ENCODE results near the gene FRYL.
"Not testable (repeated sequence)": the region's sequence is repeated elsewhere in the genome, so short reads cannot be mapped to it uniquely, and the experiment has no call there.

Gene FRYL

GRCh38 chr4:48804584-48805301 is 24.7 kb upstream of the FRYL start:
- Histone ChIP-seq H2AFZ (ENCODE audit: low read length) (no peak overlapping the region), H3F3A (ENCODE audit: low read depth) (no peaks in the 10 kb centered on the region), H3K4me1 (ENCODE audit: insufficient read depth, low read length, poor library complexity, severe bottlenecking) (no peaks in the 10 kb centered on the region), H3K9ac (ENCODE audit: low read depth, low read length, poor library complexity, severe bottlenecking) (no peak overlapping the region), H3K79me2 (ENCODE audit: insufficient read depth, low read length) (no peaks in the 10 kb centered on the region), H4K20me1 (ENCODE audit: insufficient read depth, low read length, poor library complexity, severe bottlenecking) (no peaks in the 10 kb centered on the region), H3K4me2 (ENCODE audit: low read depth, low read length, poor library complexity, severe bottlenecking) (no peak overlapping the region), H3K36me3 (ENCODE audit: insufficient read depth, low read length) (no peaks in the 10 kb centered on the region), H3K9me2 (replicated peaks; ENCODE audit: low read depth, low read length) (no peaks in the 10 kb centered on the region), H3K4me3 (ENCODE audit: low read length, poor library complexity, severe bottlenecking) (no peak overlapping the region), H3K9me3 (ENCODE audit: insufficient read depth, low read depth, low read length) (no peaks in the 10 kb centered on the region), H3K27me3 (ENCODE audit: insufficient read depth, low read length, poor library complexity, severe bottlenecking) (no peaks in the 10 kb centered on the region)
- TF ChIP-seq CTCF (conservative IDR thresholded peaks at IDR 0.05; ENCODE audit: low read length) (no peak), EZH2phosphoT487 (IDR thresholded peaks at IDR 0.05; ENCODE audit: borderline replicate concordance) (no peak)

- Histone ChIP-seq H3K27me3 (ENCODE audit: insufficient read depth, low read length, poor library complexity, severe bottlenecking) (no peaks in the 10 kb centered on the region), H4K20me1 (ENCODE audit: insufficient read depth, low read length, poor library complexity, severe bottlenecking) (no peaks in the 10 kb centered on the region), H3F3A (ENCODE audit: low read depth) (no peaks in the 10 kb centered on the region), H3K9me3 (ENCODE audit: insufficient read depth, low read depth, low read length) (no peaks in the 10 kb centered on the region), H3K4me3 (ENCODE audit: low read length, poor library complexity, severe bottlenecking) (no peak overlapping the region), H3K79me2 (ENCODE audit: insufficient read depth, low read length) (no peaks in the 10 kb centered on the region), H3K9ac (ENCODE audit: low read depth, low read length, poor library complexity, severe bottlenecking) (no peak overlapping the region), H3K9me2 (replicated peaks; ENCODE audit: low read depth, low read length) (no peaks in the 10 kb centered on the region), H3K4me2 (ENCODE audit: low read depth, low read length, poor library complexity, severe bottlenecking) (no peak overlapping the region), H3K36me3 (ENCODE audit: insufficient read depth, low read length) (no peaks in the 10 kb centered on the region), H2AFZ (ENCODE audit: low read length) (no peak overlapping the region), H3K4me1 (ENCODE audit: insufficient read depth, low read length, poor library complexity, severe bottlenecking) (no peaks in the 10 kb centered on the region)
- no peak for TF ChIP-seq EZH2phosphoT487 (IDR thresholded peaks at IDR 0.05; ENCODE audit: borderline replicate concordance)
- no peak for TF ChIP-seq CTCF (conservative IDR thresholded peaks at IDR 0.05; ENCODE audit: low read length)
Measured at GRCh38 chr4:48801016-48801715, 21.1 kb upstream of the FRYL start.

- not testable (repeated sequence) for H2AFZ ChIP-seq (ENCODE audit: low read length); H3K36me3 ChIP-seq (ENCODE audit: insufficient read depth, low read length); H4K20me1 ChIP-seq (ENCODE audit: insufficient read depth, low read length, poor library complexity, severe bottlenecking); H3K4me3 ChIP-seq (ENCODE audit: low read length, poor library complexity, severe bottlenecking); H3K4me1 ChIP-seq (ENCODE audit: insufficient read depth, low read length, poor library complexity, severe bottlenecking); H3K79me2 ChIP-seq (ENCODE audit: insufficient read depth, low read length); H3K9ac ChIP-seq (ENCODE audit: low read depth, low read length, poor library complexity, severe bottlenecking); H3K9me3 ChIP-seq (ENCODE audit: insufficient read depth, low read depth, low read length); H3K4me2 ChIP-seq (ENCODE audit: low read depth, low read length, poor library complexity, severe bottlenecking); H3K27me3 ChIP-seq (ENCODE audit: insufficient read depth, low read length, poor library complexity, severe bottlenecking); H3F3A ChIP-seq (ENCODE audit: low read depth); H3K9me2 ChIP-seq (replicated peaks; ENCODE audit: low read depth, low read length)
Measured at GRCh38 chr4:48800155-48800554, 20.1 kb upstream of the FRYL start.

All from Loucy (cell line).